Brain microvascular endothelial cell (primary cell): ENCODE results near the gene FSTL4.
A peak's percentile ranks its signal among the peaks of the same experiment; 100 is the strongest.

ENCODE experiments used
- DNase-seq: peaks from one replicate; pipeline ENCODE4 v3.0.0-alpha.2; 2020
- H3K27ac ChIP-seq: fragments of 250-450 bp; sonication (Bioruptor Pico); 2 replicates; pipeline ENCODE4 v1.5.1; 2020; ENCODE audit warnings: mild to moderate bottlenecking, moderate library complexity
- H3K27me3 ChIP-seq: fragments of 250-450 bp; sonication (Bioruptor Pico); replicated peaks from 2 replicates; pipeline ENCODE4 v1.5.1; 2020; ENCODE audit warnings: mild to moderate bottlenecking
- H3K36me3 ChIP-seq: fragments of 250-450 bp; sonication (Bioruptor Pico); replicated peaks from 2 replicates; pipeline ENCODE4 v1.5.1; 2020; ENCODE audit warnings: mild to moderate bottlenecking
- H3K4me3 ChIP-seq: 2 replicates; pipeline ENCODE4 v1.5.1; 2011; ENCODE audit warnings: low read depth, mild to moderate bottlenecking, control low read depth, low read length, moderate library complexity
- CTCF ChIP-seq: IDR thresholded peaks from 2 replicates; pipeline ENCODE4 v1.5.1; 2011; ENCODE audit warnings: low read depth, mild to moderate bottlenecking, moderate library complexity, low read length, control low read depth, inconsistent platforms; ENCODE audit errors: missing control alignments
- in situ Hi-C: cut with HindIII; loops from 2 replicates; pipeline ENCODE4 v1.10.0; 2017; ENCODE audit warnings: low sequenced_read_pairs, low pct_ligation_motif_present

FSTL4 gene

GRCh38 chr5:133581348-133581747 lies 31.0 kb downstream of the FSTL4 start:
- Histone ChIP-seq H3K27ac (no peak overlapping the region), H3K4me3 (no peak overlapping the region), H3K27me3 (no peaks in the 10 kb centered on the region), H3K36me3 (no peaks in the 10 kb centered on the region)
- DNase-seq, result no peak
- in situ Hi-C loops, result no loop called here
- no peak for TF ChIP-seq CTCF

- Histone ChIP-seq H3K36me3 (no peaks in the 10 kb centered on the region), H3K4me3 (no peak overlapping the region), H3K27ac (no peak overlapping the region), H3K27me3 (no peaks in the 10 kb centered on the region)
- no peak for TF ChIP-seq CTCF
- no peak for DNase-seq
- in situ Hi-C loops, result no loop called here
Measured at GRCh38 chr5:133580618-133581017, 31.7 kb downstream of the FSTL4 start.

DNA sequence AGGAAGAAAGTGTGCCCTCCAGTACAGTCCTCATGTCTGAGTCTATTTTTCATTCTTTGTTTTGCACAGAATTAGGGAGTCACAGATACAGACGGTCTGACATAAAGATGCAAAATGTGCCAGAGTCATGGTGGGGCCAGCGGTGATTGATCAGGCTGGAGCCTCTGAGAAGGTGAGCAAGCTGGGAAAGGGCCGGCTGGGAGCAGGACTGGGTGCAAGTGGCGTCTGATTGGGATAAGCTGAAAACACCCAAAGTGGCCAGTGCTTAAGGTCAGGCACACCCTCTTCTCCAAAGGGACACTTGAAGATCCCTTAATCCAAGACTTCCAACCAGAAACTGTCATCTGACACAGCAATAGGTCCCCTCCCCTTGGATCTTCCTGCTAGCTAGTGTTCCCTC lies 32.6 kb downstream of the FSTL4 start:
- no peak overlapping the region for H3K4me3 ChIP-seq
- H3K27ac ChIP-seq, result no peak overlapping the region
- no peaks in the 10 kb centered on the region for H3K27me3 ChIP-seq
- TF ChIP-seq CTCF, result no peak
- H3K36me3 ChIP-seq, result no peaks in the 10 kb centered on the region
- in situ Hi-C loops, result no loop called here
- DNase-seq, result no peak

DNA sequence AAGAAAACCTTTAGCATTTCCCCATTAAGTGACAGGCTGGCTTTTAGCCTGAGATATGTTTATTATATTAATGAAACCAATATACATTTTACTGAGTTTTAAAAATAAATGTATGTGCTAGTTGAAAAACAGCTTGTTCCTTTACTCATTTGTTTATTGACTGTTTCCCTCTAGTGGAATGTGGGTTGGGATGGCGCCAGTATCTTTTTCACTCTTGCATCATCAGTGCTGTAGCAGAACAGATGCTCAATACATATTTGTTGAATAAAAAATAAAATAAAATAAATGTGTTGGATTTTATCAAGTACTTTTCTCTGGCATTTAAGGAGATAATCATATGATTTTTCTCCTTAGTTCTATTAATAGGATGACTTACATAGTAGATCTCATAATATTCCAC lies 43.0 kb downstream of the FSTL4 start:
- DNase-seq, result no peak
- in situ Hi-C loops, result no loop called here
- Histone ChIP-seq H3K27ac (no peak overlapping the region), H3K27me3 (no peaks in the 10 kb centered on the region), H3K36me3 (no peaks in the 10 kb centered on the region), H3K4me3 (no peak overlapping the region)
- no peak for TF ChIP-seq CTCF

- Histone ChIP-seq H3K27me3 (no peaks in the 10 kb centered on the region), H3K4me3 (no peak overlapping the region), H3K36me3 (no peaks in the 10 kb centered on the region), H3K27ac (no peak overlapping the region)
- in situ Hi-C loops, result no loop called here
- no peak for TF ChIP-seq CTCF
- peak; percentile 47 for DNase-seq
Measured at GRCh38 chr5:133565993-133566392, 46.3 kb downstream of the FSTL4 start.

DNA sequence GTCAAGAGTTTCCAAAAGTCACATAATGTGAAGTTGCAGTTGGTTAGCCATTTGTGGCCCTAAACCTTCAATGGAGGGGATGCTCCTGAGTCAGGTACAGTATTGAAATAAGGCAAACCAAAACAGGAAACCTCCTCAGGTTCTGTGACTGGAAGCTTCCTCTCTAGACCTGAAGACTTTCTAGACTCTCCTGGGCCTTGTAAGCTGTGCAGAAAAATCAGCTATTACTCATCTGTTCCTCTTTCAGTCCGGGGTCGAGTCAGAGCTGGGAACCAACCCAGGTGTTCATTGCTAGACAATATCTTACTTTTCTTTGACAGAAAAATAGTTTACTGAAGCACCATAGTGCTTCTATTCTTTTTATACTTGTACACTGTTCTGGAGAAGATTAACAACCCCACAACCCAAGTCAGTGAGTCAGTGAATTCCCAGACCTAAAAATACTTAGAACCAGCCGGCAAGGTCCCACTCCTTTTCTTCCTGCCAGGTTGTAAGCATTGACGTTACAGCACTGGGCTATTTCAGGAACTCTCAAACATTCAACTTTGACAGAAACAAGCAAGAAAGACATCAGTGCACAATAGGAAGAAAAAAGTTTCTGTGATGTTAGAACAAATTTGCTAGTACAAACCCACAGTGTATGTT lies 47.3 kb downstream of the FSTL4 start:
- in situ Hi-C loops, result no loop called here
- no peak for DNase-seq
- no peak for TF ChIP-seq CTCF
- H3K4me3 ChIP-seq, result no peak overlapping the region
- H3K36me3 ChIP-seq, result no peaks in the 10 kb centered on the region
- H3K27ac ChIP-seq, result no peak overlapping the region
- no peaks in the 10 kb centered on the region for H3K27me3 ChIP-seq
